Inferior parietal cortex (tissue), 1 donor: ENCODE measurements around the gene HECTD4.
"Not testable (repeated sequence)": the region's sequence is repeated elsewhere in the genome, so short reads cannot be mapped to it uniquely, and the experiment has no call there.

ENCODE experiments used
- DNase-seq: peaks from one replicate; pipeline ENCODE4 v3.0.0-alpha.2; 2016; ENCODE audit errors: extremely low spot score

HECTD4 gene

DNA sequence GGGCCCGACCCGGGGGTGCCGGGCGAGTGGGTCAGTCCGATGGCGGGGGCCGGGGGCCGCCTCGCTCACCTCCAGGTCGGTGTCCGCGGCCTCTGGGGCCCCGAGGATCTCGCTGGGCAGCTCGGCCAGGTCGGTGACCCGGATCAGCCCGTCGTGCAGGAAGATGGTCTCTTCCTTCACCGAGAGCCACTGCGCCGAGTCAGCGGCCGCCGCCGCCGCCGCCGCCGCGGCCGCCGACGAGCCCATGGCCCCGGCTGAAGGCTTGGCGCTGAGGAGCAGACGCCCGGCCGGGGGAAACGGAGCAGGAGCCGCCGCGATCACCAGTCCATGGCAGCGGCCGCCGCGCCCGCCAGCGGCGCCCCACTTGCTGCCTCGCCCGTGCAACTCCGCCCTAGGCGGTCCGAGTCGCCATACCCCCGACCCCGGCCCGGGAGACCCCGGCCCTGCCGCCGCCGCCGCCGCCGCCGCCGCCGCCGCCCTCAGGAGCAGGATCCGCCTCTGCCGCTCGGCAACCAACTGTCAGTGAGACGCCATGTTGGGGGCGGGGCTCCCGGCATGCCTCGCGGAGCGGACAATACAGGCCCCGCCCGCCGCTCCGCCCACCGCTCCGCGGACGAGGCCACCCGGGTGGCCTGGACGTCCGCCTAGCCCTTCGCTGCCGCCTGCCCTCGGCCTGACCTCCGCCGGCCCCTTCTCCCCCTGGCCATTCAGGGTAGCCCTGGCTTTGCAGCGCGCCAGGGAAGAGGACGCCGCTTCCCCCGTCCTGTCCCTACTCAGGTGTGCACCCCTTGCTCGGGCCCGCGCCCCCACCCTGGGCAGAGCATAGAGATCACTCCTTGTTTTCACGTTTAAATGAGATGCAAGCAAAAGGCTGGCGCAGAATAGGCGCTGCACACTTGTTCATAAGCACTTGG is at the start of gene HECTD4:
Gene HECTD4, minus strand, starts transcription at position 549 of the 914 bp plus-strand sequence. Its CDS starts 303 bp downstream, at position 246.
- DNase-seq = peak; percentile 94

DNA sequence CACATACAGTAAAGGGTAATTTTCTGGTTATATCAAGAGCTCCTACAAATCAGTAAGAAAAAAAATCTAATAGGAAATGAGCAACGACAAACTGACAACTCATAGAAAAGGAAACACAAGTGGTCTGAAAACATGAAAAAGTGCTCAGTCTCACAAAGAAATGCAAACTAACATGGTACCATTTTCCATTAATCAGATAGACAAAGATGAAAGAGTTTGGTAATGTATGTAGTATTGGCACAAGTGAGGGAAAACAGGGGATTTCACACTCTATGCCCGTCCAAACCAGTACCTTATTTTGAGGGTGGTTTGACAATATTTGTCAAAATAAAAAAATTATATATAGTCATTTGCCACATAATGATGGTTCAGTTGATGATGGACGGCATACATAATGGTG is 49.7 kb upstream of the HECTD4 start:
- DNase-seq = no peak

- DNase-seq = no peak
These were observed 48.7 kb upstream of the HECTD4 start for GRCh38 chr12:112430929-112431328.

- DNase-seq = no peak
These were observed 45.5 kb upstream of the HECTD4 start for GRCh38 chr12:112427760-112428159.

DNA sequence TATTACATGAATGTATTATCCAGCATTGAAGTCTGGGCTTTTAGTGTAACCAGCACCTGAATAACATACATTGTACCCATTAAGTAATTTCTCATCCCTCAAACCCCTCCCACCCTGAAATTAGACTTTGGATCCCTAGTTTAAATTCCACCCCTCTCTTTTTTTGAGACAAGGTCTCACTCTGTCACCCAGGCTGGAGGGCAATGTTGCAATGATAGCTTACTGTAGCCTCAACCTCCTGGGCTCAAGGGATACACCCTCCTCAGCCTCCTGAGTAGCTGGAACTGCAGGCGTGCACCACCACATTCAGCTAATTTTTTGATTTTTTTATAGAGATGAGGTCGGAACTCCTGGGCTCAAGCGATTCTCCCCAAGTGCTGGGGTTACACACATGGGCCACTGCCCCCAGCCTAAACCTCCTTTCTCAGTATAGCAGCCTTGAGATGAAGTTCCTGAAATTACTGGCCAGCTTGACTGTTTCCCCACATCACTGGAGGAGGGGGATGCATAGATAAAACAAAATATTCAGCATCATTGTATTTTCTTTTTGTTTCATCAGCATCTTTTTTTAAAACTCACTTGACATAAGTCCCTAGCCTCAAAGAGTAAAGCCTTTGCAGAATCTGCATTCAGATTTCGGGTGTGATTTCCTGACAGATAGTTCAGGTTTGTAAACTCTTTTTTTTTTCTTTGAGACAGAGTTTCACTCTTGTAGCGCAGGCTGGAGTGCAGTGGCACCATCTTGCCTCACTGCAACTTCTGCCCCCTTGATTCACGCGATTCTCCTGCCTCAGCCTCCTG is 43.6 kb upstream of the HECTD4 start:
- no peak for DNase-seq

DNA sequence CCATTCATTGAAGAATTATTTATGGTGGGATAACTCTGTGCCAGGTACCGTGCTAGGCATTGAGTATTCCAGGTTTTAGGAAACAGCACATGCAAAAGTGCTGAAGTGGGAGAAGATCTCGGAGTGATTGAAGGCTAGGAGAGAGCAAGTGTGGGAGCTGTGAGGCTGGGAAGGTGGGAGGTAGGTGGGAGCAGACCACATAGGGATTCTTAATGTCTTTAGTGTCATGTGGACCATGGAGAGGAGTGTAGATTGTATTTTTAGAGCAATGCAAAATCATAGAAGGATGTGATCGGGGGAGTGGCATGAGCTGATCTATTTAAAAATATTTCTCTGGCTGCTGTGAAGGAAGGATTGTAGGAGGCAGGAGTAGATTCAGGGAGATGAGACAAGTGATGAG is 41.9 kb upstream of the HECTD4 start:
- DNase-seq = no peak

GRCh38 chr12:112422531-112422930 is 40.3 kb upstream of the HECTD4 start:
- DNase-seq = peak; percentile 77

- no peak for DNase-seq
These were observed 39.1 kb upstream of the HECTD4 start for GRCh38 chr12:112421363-112421762.

DNA sequence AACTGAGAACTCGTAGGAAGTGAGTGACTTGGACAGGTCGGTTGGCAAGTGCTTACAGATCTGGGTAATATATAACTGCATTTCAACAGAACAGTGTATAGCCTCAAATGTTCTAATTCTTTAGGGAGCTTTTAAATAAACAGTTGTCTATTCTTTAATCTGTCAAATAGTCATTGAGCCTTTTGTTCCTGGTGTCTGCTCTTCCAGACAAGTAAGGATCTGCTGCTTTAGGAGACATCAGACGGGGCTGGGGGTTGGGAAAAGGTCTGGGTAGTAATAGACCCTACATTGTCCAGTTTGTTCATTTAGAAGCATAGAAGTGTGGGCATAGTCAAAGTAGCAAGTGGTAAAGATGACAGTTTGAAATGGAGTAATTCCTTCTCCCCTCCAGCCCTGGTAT is 38.5 kb upstream of the HECTD4 start:
- DNase-seq = no peak

- no peak for DNase-seq
These were observed 37.3 kb upstream of the HECTD4 start for GRCh38 chr12:112419297-112420133.

- DNase-seq = peak; percentile 72
These were observed 36.5 kb upstream of the HECTD4 start, which contains the start of gene PTPN11 for GRCh38 chr12:112418608-112419296. Gene PTPN11 (plus strand): TSS chr12:112418947. CDS start chr12:112419112, 165 bp downstream.

- no peak for DNase-seq
These were observed 36.0 kb upstream of the HECTD4 start for GRCh38 chr12:112418273-112418607.

DNA sequence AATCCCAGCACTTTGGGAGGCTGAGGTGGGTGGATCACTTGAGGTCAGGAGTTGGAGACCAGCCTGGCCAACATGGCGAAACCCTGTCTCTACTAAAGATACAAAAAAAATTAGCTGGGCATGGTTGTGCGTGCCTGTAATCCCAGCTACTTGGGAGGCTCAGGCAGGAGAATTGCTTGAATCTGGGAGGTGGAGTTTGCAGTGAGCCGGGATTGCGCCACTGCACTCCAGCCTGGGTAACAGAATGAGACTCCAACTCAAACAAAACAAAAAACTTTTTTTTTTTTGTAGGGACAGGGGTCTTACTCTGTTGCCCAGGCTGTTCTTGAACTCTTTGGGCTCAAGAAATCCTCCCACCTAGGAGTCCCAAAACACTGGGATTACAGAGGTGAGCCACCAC is 33.2 kb upstream of the HECTD4 start:
- DNase-seq = not testable (repeated sequence)

DNA sequence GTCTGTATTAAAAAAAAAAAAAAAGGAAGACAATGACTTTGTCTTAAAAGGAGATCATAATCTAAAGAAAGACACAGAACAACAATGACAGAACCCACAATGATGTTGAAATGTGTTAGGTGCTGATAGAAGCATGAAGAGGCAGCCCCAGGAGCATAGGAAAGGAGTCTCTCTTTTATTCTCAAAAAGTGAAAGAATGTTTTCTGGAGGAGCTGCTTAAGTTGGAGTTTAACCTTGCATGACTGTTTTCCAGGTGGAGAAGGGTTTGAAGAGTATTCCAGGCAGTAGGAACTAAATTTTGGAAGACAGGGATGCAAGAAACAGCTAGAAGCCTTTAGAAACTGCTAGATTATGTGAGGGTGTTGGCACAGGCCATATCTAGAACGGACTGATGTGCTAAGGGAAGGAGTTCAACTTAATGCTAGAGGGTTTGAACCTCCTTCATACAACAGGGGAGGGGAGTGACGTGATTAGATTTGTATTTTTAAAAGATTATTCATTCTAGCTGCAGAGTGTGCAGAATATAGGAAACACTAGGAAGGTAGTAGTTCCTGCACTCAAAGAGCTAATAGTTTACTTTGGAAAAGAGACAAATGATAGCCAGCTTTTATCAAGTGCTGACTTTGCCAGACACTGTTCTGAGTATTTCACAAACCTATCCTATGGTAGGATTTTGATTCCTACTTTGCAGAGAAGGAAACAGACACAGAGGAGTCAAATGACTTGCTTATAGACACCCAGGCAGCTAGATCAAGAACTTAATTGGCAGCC is 31.8 kb upstream of the HECTD4 start:
- no peak for DNase-seq

GRCh38 chr12:112409906-112410244 is 27.6 kb upstream of the HECTD4 start:
- no peak for DNase-seq

DNA sequence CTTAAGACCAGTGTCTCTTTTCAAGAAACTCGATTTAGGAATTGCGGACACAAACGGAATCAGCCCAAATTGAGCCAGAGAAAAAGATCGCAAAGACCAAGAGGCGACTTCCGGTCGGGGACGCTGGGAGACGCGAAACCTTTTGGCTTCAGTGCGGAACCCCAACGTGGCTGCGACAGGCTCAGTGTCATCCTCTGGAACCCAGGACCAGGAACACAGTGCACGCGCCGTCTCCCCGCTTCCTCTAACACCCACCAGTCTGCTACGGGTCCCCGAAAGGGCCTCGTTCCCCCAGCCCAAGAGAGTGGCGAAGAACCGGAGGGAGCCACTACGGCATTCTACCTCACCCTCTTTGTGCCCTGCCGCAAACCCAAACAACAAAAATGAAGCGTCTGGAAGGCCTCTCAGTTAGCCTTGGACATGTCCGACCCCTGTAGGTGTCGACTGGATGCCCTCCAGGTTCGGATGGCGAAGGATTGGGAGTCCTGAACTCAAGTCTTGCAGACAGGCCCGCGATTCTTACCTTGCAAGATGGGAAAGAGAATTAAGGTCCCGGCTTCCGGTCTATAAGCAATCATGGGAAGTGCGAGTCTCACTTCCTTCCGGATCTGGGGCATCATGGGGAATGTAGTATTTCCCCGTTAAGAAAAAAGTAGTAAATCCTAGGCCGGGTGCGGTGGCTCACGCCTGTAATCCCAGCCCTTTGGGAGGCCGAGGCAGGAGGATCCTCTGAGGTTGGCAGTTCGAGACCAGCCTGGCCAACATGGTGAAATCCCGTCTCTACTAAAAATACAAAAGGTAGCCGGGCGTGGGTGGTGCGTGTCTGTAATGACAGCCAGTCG is 27.1 kb upstream of the HECTD4 start, which contains the start of gene RPL6:
Gene RPL6, minus strand, starts transcription at position 542 of the 842 bp plus-strand sequence. CDS start 949 bp downstream, outside the sequence.
- peak; percentile 98 for DNase-seq

- DNase-seq = no peak
These were observed 26.4 kb upstream of the HECTD4 start for GRCh38 chr12:112408621-112409020.

DNA sequence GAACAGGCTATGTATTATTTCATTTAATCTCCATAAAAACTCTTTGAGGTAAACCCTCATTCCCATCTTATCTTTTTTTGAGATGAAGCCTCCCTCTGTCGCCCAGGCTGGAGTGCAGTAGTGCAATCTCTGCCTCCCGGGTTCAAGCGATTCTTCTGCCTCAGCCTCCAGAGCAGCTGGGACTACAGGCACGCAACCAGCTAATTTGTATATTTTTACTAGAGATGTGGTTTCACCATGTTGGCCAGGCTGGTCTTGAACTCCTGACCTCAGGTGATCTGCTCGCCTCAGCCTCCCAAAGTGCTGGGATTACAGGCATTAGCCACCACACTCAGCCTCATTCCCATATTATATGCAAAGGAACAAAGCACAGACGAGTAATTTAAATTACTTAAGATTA is 25.5 kb upstream of the HECTD4 start:
- DNase-seq = not testable (repeated sequence)
